Calu3 (cell line): Measurements from ENCODE around the gene HPS1. TPM values are rescaled to one million over a fixed set of nuclear protein-coding genes. Genes with fewer than 3 reads are reported as not detected.

ENCODE experiments used
- BruUV-seq: library from RNA; stranded (reverse); fragments of 400-500 nt; replicated peaks from 2 replicates; lab custom pipeline; 2021; lab: Mats Ljungman, UMichigan
- CTCF ChIA-PET: fragments of 300-600 bp; sonication (Branson Sonifier 250); formaldehyde crosslinking; loops from one replicate; lab custom pipeline; 2022; ENCODE audit warnings: antibody characterized with exemption; lab: Charles Lee
- DNase-seq: peaks from one replicate; pipeline ENCODE4 v3.0.0; 2022
- H3K27ac Mint-ChIP-seq: one replicate; pipeline ENCODE4 v1.8.0; 2022; ENCODE audit warnings: mixed read lengths; ENCODE audit not compliant: unreplicated experiment
- H3K27me3 Mint-ChIP-seq: one replicate; pipeline ENCODE4 v1.8.0; 2022; ENCODE audit warnings: mixed read lengths; ENCODE audit not compliant: unreplicated experiment
- H3K36me3 Mint-ChIP-seq: one replicate; pipeline ENCODE4 v1.8.0; 2022; ENCODE audit warnings: mild to moderate bottlenecking, moderate library complexity, mixed read lengths; ENCODE audit not compliant: insufficient read depth, unreplicated experiment
- H3K4me1 Mint-ChIP-seq: one replicate; pipeline ENCODE4 v1.8.0; 2022; ENCODE audit warnings: mild to moderate bottlenecking, low read depth, mixed read lengths; ENCODE audit not compliant: unreplicated experiment
- H3K4me3 Mint-ChIP-seq: one replicate; pipeline ENCODE4 v1.8.0; 2022; ENCODE audit warnings: mild to moderate bottlenecking, low read depth, moderate library complexity, mixed read lengths; ENCODE audit not compliant: unreplicated experiment
- H3K9me3 Mint-ChIP-seq: one replicate; pipeline ENCODE4 v1.8.0; 2022; ENCODE audit warnings: low read depth, mixed read lengths; ENCODE audit not compliant: unreplicated experiment
- intact Hi-C: fragments of 100-400 bp; cut with micrococcal nuclease; formaldehyde crosslinking; loops from one replicate; pipeline ENCODE4 v1.10.0; 2022; ENCODE audit not compliant: unreplicated experiment
- total RNA-seq: library from RNA; stranded (reverse); gene quantifications from 2 replicates; pipeline ENCODE4 v1.2.3, GENCODE V29; 2022
- TF ChIP-seq, protein P1 (sequence below): fragments of 200-600 bp; IDR thresholded peaks from one replicate; pipeline ENCODE4 v1.8.0; 2022; ENCODE audit warnings: antibody characterized with exemption; ENCODE audit not compliant: unreplicated experiment

HPS1 gene
- total RNA-seq, 1 experiment from 2014 or later = 28.1 TPM

DNA sequence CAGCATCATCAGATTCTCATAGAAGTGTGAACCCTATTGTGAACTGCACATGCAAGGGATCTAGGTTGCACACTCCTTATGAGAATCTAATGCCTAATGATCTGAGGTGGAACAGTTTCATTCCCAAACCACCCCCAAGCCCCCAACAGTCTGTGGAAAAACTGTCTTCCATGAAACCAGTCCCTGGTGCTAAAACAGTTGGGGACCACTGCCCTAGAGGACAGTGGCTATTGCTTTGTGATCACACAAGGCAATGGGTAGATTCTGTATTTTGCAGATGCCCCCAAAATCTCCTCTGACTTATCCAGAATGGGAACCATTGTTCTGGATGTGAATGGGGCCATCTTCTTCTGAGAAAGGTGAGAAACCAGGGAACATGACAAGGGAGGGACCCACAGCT is 31.1 kb upstream of the HPS1 start:
- BruUV-seq = no TSS peak

DNA sequence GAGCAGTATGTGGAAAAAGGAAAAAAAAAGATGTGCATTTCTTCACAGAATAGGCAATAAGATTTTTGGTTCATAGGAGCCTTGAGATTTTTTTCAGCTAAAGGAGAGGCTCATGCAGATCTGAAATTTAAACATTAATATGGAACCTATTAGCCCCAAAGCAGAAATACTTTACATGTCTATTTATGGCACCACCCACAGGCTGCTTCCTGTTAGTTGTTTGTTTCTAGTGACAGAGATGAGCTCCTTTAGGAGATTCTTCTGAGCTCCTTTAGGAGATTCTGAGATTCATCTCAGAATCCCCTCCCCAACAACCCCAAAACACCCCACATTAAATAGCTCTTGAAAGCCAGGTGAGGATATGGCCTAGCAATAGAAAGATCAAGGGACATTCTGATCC is 27.9 kb upstream of the HPS1 start:
- no peaks in the 10 kb centered on the region for H3K27me3 Mint-ChIP-seq
- no peaks in the 10 kb centered on the region for H3K4me1 Mint-ChIP-seq
- CTCF ChIA-PET = interaction anchor here (0.7 kb wide), 1 partner anchor 680 kb away, joined by 4 read pairs; no protein-coding TSS in a partner anchor
- no peak overlapping the region for H3K27ac Mint-ChIP-seq
- DNase-seq = no peak
- no TSS peak for BruUV-seq
- H3K36me3 Mint-ChIP-seq = no peaks in the 10 kb centered on the region
- H3K9me3 Mint-ChIP-seq = no peaks in the 10 kb centered on the region
- H3K4me3 Mint-ChIP-seq = no peak overlapping the region
- TF ChIP-seq, protein P1, sequence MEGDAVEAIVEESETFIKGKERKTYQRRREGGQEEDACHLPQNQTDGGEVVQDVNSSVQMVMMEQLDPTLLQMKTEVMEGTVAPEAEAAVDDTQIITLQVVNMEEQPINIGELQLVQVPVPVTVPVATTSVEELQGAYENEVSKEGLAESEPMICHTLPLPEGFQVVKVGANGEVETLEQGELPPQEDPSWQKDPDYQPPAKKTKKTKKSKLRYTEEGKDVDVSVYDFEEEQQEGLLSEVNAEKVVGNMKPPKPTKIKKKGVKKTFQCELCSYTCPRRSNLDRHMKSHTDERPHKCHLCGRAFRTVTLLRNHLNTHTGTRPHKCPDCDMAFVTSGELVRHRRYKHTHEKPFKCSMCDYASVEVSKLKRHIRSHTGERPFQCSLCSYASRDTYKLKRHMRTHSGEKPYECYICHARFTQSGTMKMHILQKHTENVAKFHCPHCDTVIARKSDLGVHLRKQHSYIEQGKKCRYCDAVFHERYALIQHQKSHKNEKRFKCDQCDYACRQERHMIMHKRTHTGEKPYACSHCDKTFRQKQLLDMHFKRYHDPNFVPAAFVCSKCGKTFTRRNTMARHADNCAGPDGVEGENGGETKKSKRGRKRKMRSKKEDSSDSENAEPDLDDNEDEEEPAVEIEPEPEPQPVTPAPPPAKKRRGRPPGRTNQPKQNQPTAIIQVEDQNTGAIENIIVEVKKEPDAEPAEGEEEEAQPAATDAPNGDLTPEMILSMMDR = no peak
- intact Hi-C loops = loop anchor here (5.0 to 10.0 kb wide), 2 partner anchors 100 to 333 kb away; no protein-coding TSS in a partner anchor

More for the DNA sequence above, 31.1 kb upstream of the HPS1 start:
- Mint-ChIP-seq H3K9me3 (no peaks in the 10 kb centered on the region), H3K4me1 (no peaks in the 10 kb centered on the region), H3K27ac (no peak overlapping the region), H3K36me3 (no peaks in the 10 kb centered on the region), H3K27me3 (no peaks in the 10 kb centered on the region), H3K4me3 (no peak overlapping the region)
- TF ChIP-seq, protein P1 = no peak
- intact Hi-C loops = loop anchor here (10.0 kb wide), 1 partner anchor 97 kb away; no protein-coding TSS in a partner anchor
- DNase-seq = no peak
- CTCF ChIA-PET = interaction anchor here (1.6 kb wide), 1 partner anchor 10 kb away, joined by 5 read pairs; no protein-coding TSS in a partner anchor

DNA sequence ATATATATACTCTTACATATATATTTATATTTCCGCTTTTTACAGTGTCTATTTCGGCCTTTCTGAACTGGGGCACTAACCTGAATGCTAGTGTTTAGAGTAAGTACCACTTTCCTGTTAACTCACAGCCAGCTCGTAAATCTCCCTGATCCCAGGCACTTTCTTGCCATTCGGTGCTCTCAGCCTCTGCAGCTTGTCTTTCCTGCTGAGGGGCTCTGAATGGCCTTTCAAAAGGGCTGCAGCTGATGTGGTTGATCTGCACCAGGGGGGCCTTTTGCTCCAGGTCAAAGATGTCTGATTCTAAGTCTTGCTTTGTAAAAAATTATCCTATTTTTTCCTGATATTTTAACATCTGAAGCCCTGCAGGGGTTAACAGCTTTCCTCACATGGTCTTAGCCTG is 25.5 kb upstream of the HPS1 start:
- CTCF ChIA-PET = interaction anchor here (0.6 kb wide), 1 partner anchor 771 kb away, joined by 3 read pairs; no protein-coding TSS in a partner anchor
- TF ChIP-seq, protein P1 = no peak
- H3K27ac Mint-ChIP-seq = no peak overlapping the region
- no peak overlapping the region for H3K4me3 Mint-ChIP-seq
- no peaks in the 10 kb centered on the region for H3K27me3 Mint-ChIP-seq
- H3K9me3 Mint-ChIP-seq = no peaks in the 10 kb centered on the region
- H3K36me3 Mint-ChIP-seq = peaks cover 5% of the 10 kb centered on the region
- H3K4me1 Mint-ChIP-seq = no peaks in the 10 kb centered on the region
- BruUV-seq = no TSS peak
- no peak for DNase-seq
- intact Hi-C loops = loop anchor here (5.0 to 10.0 kb wide), 2 partner anchors 103 to 335 kb away; no protein-coding TSS in a partner anchor

DNA sequence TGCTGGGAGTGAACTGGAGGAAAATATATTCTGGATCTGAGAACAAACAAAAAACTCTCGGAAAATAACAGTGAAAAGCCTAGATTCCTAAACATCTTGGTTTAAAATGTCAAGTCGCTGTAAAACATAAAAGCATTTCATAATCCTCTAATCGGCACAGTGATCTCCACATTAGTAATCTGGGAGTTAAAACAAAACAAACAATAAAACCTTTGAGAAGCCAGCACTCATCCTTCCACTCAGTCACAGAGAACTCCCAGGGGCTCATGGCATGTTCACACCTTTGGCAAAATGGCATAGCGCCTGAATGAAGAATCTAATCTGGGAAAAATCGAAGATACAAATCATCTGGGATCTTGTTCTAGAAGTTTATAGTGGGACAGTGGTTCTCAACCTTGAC is 24.1 kb upstream of the HPS1 start:
- BruUV-seq = no TSS peak
- intact Hi-C loops = loop anchor here (5.0 to 10.0 kb wide), 2 partner anchors 104 to 336 kb away; no protein-coding TSS in a partner anchor
- Mint-ChIP-seq H3K4me1 (no peaks in the 10 kb centered on the region), H3K4me3 (no peak overlapping the region), H3K9me3 (no peaks in the 10 kb centered on the region), H3K36me3 (peaks cover 6% of the 10 kb centered on the region), H3K27ac (no peak overlapping the region), H3K27me3 (no peaks in the 10 kb centered on the region)
- TF ChIP-seq, protein P1 = no peak
- no peak for DNase-seq
- CTCF ChIA-PET = no interaction called here
